HG03139 (cell line): Measurements from ENCODE around the gene GPX4.

Experiments used
- ATAC-seq: cut with Tn5 transposase; IDR thresholded peaks from one replicate; pipeline ENCODE4 v1.9.1; 2021; ENCODE audit not compliant: unreplicated experiment

The GPX4 gene

DNA sequence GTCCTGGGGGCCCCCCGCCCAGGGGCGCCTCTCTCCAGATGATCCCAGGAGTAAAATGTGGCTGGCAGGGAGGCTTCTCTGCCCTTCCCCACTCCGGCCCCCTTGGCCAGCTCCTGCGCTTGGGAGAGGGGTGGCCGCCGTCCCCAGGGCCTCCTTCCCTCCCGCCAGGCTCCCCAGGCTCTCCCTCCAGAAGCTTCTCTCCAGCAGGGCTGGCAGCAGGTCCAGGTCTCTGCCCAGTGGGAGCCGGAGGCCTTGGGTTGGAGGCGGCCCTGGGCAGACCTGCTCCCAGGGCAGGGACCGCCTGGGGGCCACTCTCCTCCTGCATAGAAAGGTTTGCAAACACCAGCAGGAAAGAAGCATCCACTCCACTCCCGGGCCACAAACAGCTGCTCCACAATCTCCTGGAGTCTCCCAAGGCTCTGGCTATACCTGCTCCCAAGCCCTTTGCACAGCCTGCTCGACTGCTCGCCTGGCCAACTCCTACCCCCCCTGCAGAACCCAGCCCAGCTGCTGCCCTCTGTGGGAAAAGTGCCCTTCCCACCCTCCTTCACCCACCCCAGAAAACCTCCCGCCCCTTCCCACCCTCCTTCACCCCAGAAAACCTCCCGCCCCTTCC lies 44.2 kb downstream of the GPX4 start:
- no peak for ATAC-seq

DNA sequence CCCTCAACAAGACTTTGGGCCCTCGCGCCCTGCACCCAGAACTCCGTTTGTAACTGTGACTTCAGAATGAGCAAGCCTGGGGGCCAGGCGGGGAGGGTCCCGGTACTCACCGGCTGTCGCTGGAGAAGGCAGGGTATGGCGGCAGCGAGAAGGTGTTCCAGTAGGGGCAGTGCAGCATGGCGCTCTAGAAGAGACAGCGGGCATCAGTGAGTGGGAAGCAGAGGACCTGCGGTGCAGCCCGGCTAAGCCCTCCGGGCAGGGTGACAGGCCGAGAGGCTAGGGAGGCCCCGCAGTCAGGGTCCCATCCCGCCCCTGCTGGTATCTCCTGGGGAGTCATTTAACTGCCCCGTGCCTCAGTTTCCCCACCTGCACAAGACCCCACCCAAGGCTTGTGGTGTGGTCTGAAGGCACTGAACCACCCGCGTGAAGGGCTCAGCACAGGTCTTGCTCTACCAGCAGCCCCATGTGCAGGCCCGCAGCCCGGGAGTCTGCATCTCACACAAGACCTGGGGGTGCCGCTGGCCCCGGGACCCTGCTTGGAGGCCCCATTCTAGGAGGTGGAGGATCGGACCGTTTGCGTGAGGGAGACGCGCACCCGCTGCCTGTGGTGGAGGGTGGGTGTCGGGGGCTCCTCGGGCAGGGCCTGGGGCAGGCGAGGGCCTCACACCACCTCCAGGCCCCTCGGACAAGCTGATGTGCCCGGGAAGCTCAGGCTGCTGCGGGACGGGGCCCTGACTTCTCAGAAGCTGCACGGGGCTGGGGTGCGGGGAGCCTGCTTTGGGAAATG lies 45.7 kb downstream of the GPX4 start:
- ATAC-seq: no peak

DNA sequence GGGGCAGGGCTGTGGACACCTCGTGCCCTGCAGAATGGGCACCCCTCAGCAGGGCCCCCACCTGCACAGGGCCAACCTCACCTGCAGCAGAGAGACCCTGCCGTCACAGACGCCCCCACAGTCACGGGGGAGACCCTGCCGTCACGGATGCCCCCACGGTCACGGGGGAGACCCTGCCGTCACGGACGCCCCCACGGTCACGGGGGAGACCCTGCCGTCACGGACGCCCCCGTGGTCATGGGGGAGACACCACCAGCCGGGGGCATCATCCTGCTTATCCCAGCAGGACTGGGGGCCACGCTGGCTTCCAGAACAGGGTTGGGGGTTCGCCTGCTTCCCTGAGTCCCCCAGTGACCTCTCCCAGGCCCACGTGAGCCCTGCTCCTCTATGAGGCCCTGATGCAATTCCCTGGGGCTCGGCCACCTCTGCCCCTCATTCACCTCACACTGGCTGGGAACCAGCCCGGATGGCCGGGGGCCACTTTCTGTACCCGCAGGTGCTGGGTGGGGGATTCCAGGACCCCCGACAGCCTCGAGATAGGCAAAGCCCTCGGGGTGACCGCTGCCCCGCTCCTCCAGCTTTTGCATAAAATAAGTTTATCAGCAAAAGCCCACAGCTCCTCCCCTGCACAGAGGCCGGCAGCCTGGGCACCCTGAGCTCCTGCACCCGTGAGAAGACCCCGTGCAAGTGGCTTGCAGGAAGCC lies 46.7 kb downstream of the GPX4 start:
- no peak for ATAC-seq

DNA sequence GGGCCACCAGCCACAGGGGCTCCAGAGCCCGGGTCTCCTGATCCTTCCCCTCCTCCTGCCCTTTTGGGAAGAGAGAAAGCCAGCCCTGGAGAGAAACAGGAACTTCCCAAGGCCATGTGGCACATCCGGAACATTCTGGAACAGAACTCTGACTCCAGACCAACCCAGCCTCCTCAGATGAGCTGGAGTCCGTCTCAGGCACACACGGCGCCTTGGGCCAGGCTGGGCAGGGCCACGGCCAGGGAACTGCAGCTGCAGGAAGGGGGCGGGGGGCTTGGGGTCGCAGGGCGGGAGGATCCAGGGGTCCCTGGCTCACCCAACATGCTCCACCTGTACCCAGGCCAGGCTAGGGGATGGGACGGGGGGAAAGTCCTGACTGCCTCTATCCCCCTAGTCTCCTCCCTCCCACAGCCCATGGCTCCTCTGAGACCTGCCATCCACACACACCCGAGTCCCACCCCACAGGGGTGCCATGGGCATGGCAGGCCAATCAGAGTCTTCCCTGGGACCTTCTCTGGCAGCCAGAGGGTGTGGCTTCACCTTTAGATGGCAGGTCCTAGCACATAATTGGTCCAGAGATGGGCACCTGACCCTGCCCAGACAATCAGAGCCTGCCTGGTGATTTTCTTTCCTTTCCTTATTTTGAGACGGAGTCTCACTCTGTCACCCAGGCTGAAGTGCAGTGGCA lies 47.4 kb downstream of the GPX4 start:
- no peak for ATAC-seq

DNA sequence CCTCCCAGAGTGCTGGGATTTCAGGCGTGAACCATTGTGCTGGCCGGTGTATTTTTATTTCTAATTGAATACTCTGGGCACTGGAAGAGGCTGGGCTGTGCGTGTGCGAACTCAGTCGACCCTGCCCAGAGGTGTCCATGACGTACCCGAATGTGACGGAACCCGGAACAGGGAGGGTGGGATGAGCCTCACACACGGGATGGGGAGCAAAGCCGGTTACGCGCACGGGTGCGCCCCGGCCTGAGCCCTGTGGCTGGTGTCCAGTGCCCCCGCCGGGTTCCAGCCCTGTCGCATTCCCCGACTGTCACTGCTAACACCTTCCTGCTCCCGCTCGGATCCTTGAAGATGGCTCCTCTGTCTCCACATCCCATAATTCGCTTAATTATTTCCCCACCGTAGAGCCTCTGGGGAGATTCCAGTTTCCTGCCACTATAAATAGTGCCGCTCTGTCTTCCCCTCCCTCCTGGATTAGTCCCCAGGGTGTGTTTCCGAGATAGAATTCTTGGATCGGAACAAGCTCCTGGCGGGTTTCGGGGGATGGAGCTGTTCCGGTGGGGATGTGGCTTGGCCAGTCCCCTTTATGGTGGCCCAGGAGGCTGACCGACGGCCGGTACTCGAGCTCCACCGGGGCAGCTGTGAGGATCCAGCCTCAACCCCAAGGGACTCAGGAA lies 48.3 kb downstream of the GPX4 start:
- no peak for ATAC-seq

DNA sequence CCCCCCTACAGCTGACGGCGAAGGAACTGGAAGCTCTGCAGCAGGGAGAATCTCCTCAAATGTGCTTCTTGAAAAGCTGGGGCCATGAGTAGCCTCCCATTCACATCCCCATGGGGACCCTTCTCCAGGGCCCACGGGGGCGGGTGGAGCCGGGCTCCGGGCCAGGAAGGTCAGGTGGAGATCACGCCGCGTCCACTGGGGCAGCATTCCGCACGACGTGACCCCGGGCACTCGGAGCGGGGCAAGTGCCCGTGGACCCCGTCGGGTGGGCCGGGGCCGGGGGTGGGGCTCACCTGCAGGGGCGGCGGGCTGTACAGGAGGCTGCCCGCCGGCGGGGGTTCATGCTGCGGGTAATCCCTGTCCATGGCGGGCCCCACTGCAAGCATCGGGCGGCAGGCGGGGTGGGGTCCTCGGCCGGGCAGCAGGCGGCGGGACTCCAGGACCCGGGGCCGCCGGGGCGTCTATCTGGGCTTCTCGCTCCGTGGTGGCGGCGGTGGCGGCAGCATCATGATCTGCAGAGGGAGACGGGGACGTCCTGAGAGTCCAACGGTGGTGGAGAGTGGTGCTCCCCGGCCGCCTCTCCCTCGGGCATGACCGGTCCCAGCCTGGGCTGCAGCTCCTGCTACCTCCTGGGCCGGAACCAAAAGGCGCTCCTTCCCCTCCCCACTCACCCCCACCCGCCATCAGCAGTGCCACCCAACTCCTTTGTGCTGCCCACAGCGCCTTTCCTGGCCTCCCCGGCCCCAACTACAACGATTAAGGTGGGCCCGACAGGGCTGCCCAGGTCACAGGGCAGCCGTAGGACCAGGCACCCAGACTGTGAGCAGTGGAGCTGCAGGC lies 50.3 kb downstream of the GPX4 start:
- ATAC-seq: no peak

DNA sequence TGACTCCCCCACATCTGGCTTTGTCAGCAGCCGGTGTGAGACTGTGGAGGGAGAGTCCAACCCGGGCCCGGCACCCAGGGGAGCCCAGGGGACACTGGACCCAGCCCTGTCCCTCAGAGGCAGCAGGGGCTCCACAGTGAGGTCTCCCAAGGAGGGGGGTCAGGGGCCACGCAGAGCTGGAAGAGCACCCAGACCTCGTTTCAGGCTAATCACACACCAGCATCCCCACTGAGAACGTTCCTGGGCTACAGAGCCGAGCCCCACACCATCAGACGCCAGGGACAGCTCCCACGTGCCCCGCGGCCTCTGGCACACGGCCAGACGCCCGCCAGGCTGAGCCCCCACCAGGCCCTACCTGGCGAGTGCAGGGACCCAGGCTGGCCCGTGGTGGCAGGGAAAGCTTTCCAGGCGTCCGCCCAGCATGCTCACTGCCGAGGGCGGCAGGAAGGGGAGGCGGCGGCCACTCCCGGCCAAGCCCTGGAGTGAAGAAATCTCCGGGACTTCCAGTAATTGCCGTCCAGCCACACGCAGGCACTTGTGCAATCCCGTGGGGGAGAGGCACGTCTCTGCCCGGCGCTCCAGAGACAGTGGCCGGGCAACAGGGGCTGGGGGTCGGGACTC lies 51.0 kb downstream of the GPX4 start:
- ATAC-seq: no peak

DNA sequence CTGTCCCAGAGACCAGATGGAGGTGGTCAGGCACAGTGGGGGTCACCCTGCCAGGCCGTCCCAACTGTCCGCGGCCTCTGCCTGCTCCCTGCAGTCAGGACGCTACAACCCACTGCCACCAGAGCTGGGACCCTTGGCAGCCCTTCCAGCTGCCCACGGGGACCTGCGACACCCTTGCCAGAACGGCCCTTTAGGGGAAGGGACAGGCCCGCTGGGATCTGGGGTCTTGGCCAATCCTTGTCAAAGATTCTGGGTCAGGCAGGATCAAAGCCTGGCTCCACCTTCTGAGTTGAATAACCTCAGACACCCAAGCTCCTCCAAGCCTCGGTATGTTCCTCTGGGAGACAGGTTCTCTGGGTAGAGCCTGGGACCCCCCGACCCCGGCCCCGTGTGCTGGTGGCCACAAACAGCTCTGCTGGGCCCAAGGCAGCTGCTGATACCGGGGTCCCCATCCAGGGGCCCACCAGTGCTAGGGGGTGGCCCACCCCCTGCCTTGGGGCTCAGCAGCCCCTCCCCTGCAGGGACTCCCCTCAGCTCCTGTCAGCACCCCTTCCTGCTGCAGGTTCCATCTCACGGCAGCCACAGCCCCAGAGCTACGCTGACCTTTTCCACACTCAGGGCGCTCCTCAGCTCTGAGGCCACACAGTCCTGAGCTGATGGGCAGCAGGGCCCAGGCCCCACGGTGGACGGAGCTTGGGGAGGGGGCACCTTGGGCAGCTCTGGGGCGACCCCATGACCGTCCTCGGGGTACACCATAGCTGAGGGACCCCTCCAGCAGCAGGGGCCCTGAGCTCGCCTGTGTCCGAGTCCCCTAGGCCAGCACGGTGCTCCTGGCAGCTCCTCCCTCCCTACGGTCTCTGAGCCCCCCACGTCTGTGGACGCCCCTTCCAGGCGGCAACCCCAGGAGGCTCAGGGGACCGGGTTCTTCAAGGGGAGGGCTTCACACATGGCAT lies 51.8 kb downstream of the GPX4 start:
- no peak for ATAC-seq
